ENCODE results near the gene STRBP.

GRCh38 chr9:123087359-123087888 is 181.0 kb downstream of the STRBP start:
- TF ChIP-seq POLR2AphosphoS5 (IDR thresholded peaks at IDR 0.05) (no peak), POLR2A (IDR thresholded peaks at IDR 0.05) (no peak)

All from suprapubic skin (tissue), 4 donors.